ENCODE measurements around the gene S100B. TPM values are rescaled to one million over a fixed set of nuclear protein-coding genes. Genes with fewer than 3 reads are reported as not detected.

The S100B gene
- total RNA-seq, 1 experiment from 2014 or later = 31.8 TPM

DNA sequence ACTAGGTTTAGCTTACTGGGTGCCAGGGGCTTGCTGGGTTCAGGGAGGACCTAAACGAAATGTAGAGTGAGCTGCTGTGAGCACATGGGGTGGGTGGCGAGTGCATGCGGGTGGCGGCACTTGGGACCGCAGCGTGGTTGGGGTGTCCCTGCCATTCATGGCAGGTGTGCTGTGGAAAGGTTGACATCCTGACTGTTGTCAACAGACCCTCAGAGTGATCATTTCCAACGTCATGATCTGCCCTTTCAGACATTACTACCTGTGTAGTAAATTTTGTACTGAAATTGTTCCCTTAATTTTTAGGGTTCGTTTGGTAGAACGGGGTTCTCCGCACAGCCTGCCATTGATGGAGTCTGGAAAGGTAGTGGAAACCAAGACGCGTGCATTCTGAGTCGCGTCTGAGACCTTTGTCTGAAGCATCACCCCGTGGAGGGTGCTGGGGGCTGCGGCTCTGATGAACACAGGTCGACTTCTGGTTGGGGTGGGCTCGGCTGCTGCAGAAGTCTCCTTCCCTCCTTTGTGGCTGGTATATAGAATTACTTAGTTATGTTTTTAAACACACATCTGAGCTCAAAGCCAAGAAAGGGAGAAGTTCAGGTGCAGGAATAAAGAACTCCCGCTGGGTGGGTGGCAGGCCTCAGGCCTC is 43.3 kb downstream of the S100B start:
- DNase-seq (ENCODE audit: low read depth) = no peak

DNA sequence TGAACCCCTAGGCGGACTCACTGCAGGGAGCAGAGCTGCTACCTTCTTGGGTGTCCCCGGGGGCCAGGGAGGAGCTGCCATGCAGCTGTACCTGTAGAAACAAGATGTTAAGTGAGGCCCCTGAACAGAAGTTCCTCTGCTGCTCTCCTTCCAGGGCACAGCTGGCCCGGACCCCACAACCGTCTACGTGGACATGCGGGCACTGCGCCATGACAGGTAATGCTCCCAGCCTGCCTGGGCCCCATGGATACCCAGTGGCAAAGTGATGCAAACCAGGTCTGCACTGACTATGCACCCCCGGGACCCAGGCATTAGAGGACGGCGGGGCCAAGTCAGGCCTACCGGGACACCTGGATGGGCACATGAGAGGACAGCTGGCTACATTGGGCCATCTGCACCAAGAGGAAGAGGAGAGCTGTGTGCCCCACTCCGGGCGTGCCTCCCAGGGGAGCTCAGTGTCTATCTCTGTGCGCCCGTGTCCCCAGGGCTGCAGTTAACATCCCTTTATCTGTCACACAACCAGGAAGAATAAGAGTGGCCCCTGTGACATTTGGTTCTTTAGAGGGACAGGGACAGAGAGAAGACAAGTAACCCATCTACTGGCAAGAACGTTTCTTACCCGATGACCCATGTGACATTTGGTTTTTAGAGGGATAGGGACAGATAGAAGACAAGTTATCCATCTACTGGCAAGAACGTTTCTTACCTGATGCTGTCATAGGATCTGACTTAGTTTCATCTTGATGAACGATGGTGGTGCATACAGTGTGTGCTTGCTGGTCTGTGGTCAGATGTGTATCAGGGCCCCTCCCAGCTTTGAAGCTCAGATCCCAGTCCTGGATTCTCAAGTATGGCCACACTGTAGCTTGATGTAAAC is 44.1 kb downstream of the S100B start:
- DNase-seq (ENCODE audit: low read depth) = no peak

DNA sequence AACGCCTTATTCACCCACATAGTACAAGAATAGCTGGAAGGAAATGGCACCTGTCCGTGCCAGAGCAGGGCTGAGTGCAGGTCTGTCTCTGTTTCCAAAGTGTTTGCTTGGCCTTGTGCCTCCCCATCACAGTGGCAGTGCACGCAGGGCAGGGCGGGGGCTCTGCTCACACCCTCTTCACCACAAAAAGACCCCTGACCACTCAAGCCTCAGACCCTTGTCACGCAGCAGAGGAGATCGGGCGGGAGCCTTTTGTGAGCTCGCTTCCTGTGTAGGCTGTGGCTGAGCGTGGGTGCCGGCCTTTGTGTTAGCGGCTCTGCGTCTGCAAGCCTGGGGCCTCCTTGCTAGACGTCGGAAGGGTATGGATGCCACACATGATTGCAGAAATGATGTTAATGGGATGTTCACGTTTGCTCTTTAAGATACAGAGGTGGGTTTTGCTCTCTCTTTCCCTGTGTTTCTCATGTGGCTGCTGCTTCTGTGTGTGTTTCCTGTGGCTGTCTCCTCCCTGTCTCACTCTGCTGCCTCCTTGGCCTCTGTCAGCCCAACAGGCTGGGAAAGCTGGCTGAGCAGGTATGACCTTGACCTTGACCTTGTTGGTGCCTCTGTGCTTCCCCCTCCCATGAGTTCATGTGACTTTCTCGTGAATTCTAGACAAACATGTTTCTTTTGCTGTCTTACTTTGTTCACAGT is 45.4 kb downstream of the S100B start:
- no peak for DNase-seq (ENCODE audit: low read depth)

DNA sequence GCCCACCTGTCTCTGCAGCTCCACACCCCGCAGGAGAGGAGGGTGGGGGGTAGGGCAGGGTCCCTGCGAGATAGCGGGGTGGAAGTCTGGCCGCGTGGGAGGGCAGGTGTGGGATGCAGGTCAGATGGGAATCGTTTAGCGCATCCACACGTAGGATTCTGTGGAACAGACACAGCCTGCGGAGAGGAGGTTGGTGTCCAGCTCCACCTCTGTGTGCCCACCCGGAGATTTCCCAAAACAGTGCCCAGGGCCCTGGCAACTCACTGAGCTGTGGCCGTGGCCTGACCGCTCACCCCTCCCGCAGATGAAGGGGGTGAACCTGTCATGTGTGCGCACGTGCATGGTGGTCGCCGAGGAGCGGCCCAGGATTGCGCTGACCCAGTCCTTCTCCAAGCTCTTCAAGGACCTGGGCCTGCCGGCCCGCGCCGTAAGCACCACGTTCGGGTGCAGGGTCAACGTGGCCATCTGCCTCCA is 46.9 kb downstream of the S100B start:
- no peak for DNase-seq (ENCODE audit: low read depth)

DNA sequence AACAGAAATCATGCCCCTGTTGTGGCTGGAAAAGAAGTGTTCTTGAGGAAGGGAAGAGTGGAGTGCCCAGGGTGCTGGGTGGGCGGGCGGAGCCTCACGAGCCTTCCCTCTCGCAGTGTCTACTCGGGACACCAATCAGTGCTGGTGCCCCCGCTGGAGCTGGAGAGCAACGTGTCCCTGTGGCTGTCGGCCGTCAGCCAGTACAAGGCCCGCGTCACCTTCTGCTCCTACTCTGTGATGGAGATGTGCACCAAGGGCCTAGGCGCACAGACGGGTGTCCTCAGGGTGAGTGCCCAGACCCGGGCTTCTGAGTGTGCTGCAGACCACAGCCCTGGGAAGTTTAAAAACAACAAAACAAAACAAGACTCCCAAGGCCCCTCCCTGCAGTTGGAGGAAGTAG is 47.4 kb downstream of the S100B start:
- DNase-seq (ENCODE audit: low read depth) = no peak

DNA sequence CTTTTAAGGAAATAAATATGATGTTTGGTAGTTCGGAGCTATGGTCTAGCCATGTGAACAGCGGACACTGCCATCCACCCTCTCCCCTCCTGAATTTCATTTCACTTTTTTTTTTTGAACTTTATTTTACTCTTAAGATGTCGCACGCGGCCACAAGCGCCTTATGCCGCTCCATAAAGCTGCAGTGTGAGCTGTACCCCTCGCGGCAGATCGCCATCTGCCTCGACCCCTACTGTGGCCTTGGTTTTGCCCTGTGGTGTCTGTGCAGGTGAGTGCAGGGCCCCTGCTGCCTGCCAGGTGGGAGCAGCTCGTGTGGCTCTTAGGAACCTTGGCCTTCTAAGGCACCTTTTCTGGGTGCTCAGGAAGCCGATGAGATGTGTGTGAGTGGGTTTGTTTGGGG is 48.1 kb downstream of the S100B start:
- no peak for DNase-seq (ENCODE audit: low read depth)

DNA sequence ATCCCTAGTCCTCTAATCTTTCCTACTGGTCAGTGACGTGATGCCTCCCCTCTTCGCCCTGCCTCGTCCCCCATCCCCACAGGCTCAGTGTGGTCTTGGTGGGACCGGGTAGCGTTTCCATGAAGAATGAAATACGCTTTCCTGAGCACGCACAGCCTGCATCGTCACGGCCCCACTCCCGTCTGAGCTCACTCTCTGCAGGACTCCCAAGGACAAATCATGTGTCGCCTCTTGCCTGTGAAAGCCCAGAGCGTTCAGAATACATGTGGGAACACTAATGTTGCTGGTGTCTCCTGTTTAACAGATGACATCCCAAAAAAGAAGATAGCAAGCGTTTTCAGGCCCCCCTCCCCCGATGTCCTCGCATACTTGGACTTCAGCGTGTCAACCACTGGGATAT is 49.2 kb downstream of the S100B start:
- no peak for DNase-seq (ENCODE audit: low read depth)

DNA sequence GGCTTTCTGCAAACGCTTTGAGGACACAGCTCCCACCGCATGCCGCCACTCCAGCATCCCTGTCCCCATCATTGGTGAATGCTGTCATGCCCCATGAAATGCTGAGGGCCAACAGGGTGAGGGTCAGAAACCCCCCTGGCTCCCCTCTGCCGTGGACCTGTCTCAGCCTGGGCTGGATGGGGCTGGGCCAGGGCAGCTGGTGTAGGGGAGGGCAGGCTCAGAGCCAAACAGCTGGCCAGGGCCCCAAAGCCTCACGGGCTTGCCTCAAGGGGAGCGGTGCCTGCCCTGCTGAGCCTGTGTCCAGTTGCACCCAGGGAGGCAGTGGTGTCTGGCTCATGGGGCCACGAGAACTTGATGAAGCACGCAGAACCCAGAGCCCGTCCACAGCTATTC is 49.7 kb downstream of the S100B start:
- DNase-seq (ENCODE audit: low read depth) = no peak

DNA sequence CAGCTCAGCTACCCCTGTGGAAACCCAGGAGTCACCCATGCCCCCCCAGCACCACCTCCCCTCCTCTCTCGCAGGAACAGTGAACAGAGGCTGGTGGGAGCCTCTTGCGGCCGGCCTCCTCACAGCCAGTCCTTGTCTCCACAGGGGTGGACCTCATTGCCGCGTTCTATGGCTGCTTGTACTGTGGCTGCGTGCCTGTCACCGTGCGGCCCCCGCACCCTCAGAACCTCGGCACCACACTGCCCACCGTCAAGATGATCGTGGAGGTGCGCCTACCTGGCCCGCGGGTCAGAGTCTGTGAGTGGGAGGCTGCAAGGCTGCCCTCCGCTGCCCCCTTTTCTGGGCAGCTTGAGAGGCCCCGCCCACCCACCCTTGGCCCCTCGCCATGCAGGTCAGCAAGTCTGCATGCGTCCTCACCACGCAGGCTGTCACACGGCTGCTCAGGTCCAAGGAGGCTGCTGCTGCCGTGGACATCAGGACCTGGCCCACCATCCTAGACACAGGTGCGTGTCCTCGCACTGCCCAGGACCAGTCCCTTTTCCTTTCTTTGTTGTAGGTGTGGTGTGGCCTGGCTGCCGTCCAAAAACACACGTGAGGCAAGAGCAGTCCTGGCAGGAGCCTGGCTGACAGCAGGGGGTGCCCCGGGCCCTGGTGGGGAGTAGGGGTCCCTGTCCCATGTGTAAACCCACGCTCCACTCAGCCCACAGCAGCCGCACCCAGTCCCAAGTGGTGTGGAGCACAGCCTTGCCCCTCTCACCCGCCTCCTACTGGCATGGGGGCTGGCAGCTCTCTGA is 50.3 kb downstream of the S100B start:
- DNase-seq (ENCODE audit: low read depth) = no peak

DNA sequence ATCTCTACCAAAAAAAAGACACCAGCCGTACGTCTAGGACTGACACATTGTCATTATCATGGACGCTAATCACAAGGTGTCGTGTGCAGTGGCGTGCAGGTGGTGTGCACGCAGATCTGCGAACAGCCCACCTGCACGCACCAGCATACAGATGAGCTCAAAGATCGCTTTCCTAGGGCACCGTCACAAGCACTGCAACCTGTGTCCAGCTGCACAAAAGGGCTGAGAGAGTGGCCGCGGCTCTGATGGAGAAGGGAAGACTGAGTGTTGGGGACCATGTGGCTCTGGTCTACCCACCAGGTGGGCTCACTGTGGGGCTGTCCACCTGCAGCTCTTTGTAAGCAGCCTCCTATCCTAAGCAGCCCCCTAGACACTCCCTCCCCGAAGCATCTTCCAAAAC is 50.9 kb downstream of the S100B start:
- no peak for DNase-seq (ENCODE audit: low read depth)

DNA sequence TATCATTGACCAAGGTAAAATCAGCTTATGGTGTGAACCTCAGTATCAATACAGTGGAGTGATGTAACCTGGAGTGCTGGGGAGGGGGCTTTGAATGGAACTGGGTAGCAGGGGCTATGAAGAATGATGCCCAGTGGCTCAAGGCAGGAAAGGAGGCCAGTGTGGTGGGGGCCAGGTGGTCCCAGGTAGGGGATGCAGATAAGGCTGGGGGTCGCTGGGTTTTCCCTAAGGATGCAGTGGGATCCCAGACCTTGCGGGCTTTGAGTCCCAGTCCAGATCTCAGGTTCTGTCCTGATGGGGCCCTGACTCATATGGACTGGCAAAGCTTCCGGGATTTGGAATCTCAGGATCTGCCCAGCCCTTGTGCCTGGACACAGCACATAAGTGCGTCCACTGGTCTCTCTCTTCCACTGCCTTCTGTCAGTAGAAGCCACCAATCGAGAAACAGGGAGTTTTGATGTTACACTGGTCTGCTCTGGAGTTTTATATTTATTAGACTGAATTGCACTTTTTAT is 52.0 kb downstream of the S100B start:
- no peak for DNase-seq (ENCODE audit: low read depth)

DNA sequence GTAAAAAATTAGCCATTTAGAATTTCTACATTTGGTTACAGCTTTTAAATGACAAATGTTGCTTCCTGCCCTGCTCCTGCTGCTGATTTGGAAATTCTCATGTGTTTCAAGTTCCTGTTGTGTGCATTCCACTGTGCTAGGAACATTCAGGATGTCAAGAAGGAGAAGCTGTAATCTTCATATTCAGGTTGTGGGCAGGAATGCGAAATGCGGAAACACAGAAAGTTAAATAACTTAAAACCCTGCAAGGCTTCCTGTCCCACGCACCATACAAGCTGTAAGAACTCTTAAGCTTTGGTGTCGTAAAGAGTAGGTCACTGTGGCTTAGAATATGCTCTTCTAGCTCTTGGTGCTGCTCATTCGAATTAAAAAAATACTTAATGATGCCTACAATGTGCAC is 52.6 kb downstream of the S100B start:
- DNase-seq (ENCODE audit: low read depth) = no peak

DNA sequence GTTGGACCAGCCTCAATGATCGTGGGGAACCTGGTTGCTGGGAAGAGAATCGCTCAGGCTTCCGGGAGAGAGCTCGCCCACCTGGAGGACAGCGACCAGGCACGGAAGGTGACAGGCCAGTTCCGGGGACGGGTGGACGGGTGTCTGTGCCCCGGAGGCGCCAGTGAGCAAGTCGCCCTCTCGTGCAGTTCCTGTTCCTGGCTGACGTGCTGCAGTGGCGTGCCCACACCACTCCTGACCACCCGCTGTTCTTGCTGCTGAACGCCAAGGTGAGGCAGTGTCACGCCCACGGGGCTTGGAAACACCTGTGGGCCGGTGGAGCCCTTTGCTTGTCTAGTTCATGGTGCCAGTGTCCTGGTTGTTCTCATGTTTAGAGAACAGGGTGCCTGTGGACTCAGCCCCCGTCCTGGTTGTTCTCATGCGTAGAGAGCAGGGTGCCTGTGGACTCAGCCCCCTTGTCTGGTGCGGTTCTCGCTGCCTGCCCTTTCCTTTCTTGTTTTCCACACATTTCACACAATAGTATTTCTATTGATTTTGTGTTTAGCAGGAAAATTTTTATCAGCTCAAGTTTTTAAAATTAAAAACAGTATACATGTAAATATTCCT is 53.1 kb downstream of the S100B start:
- DNase-seq (ENCODE audit: low read depth) = no peak

DNA sequence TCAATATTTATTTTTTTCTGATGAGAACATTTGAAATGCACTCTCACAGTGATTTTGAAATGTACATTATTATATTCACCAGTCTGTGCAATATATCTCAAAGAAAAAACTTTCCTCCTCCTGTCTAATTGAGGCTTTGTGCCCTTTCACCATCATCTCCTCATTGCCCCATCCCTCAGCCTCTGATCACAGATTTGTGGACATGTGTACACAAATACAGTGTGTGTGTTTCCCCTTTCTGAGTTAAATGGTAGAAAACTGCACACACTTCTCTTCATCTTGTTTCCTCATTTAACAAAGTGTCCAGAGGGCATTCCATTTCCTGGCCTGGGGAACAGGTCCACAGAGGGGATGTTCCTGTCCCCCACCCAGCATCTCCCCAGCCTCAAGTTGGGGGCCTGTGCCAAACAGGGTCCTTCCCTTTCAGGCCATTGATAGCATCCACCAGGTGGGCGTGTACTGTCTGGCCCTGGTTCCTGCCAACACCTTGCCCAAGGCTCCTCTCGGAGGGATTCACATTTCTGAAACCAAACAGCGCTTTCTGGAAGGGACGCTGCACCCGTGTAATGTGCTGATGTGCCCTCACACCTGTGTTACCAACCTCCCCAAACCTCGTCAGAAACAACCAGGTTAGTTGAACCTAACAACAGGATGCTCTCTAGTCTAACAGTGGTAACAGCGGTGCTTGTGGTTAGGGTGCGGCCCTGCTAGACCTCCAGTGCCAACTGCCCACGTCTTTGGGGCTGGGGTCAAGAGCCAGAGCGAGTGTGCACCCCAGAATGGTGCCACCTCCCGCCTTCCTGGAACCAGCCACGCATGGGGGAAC is 54.6 kb downstream of the S100B start:
- DNase-seq (ENCODE audit: low read depth) = no peak

DNA sequence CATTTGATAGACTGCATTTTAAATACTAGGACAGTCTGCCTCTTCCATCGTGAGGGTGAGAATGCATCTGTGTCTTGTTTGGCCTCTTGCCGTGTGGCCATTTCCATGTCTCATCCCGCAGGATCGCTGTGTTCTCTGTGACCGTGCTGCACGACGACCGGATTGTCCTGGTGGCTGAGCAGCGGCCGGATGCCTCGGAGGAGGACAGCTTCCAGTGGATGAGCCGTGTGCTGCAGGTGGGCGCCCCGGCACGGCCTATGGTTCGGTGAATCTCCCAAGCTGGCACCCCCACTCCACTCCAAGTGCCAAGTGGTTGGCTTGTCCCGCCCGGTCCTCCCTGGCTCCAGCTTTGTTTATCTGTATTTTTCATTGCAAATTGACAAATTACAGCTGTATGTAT is 55.2 kb downstream of the S100B start:
- no peak for DNase-seq (ENCODE audit: low read depth)

Other genes starting within 250 kb of the S100B start
- gene DIP2A, start 146.2 kb downstream of the S100B start, total RNA-seq (2014; rRNA removed; shearing (Covaris generic)) = 13.6 and 14.3 TPM in 2 replicates
- 77.9 and 83.0 TPM in 2 replicates for gene PRMT2, start 30.6 kb upstream of the S100B start, total RNA-seq (2014; rRNA removed; shearing (Covaris generic))

Data from RPMI7951 (cell line).